MM.1S (cell line): ENCODE data around the gene NFAM1.
A peak's percentile ranks its signal among the peaks of the same experiment; 100 is the strongest.

Source experiments
- DNase-seq: peaks from one replicate; pipeline ENCODE4 v3.0.0-alpha.2; 2015
- H2AFZ ChIP-seq: fragments of 300-600 bp; sonication (generic); 2 replicates; pipeline ENCODE4 v1.6.0; 2016; ENCODE audit warnings: antibody characterized with exemption, low read length
- H3F3A ChIP-seq: fragments of 300-600 bp; sonication (generic); 2 replicates; pipeline ENCODE4 v1.6.1; 2016; ENCODE audit warnings: mild to moderate bottlenecking, antibody characterized with exemption, low read length, moderate library complexity, mixed read lengths; ENCODE audit not compliant: insufficient read depth
- H3K27ac ChIP-seq: fragments of 300-600 bp; sonication (generic); 2 replicates; pipeline ENCODE4 v1.5.1; 2016; ENCODE audit warnings: mild to moderate bottlenecking, low read length
- H3K27me3 ChIP-seq: fragments of 300-600 bp; sonication (generic); replicated peaks from 2 replicates; pipeline ENCODE4 v1.6.0; 2016; ENCODE audit warnings: low read length; ENCODE audit not compliant: insufficient read depth
- H3K36me3 ChIP-seq: fragments of 300-600 bp; sonication (generic); replicated peaks from 2 replicates; pipeline ENCODE4 v1.6.1; 2016; ENCODE audit warnings: mild to moderate bottlenecking, low read length, mixed read lengths; ENCODE audit not compliant: insufficient read depth
- H3K4me1 ChIP-seq: fragments of 300-600 bp; sonication (generic); 2 replicates; pipeline ENCODE4 v1.6.1; 2016; ENCODE audit warnings: low read length, mixed read lengths
- H3K4me2 ChIP-seq: fragments of 300-600 bp; sonication (generic); 2 replicates; pipeline ENCODE4 v1.6.0; 2016; ENCODE audit warnings: low read depth, low read length
- H3K4me3 ChIP-seq: fragments of 300-600 bp; sonication (generic); 2 replicates; pipeline ENCODE4 v1.5.1; 2016; ENCODE audit warnings: low read length, mixed read lengths
- H3K79me2 ChIP-seq: fragments of 300-600 bp; sonication (generic); 2 replicates; pipeline ENCODE4 v1.6.1; 2016; ENCODE audit warnings: mixed run types, low read length, mixed read lengths
- H3K9ac ChIP-seq: fragments of 300-600 bp; sonication (generic); 2 replicates; pipeline ENCODE4 v1.6.1; 2016; ENCODE audit warnings: low read length, mixed read lengths
- H3K9me2 ChIP-seq: fragments of 300-600 bp; sonication (generic); replicated peaks from 2 replicates; pipeline ENCODE4 v1.6.1; 2016; ENCODE audit warnings: mild to moderate bottlenecking, low read length, mixed read lengths; ENCODE audit not compliant: insufficient read depth
- H3K9me3 ChIP-seq: fragments of 300-600 bp; sonication (generic); replicated peaks from 2 replicates; pipeline ENCODE4 v1.6.1; 2016; ENCODE audit warnings: mild to moderate bottlenecking, low read length, mixed read lengths; ENCODE audit not compliant: insufficient read depth
- H4K20me1 ChIP-seq: fragments of 300-600 bp; sonication (generic); 2 replicates; pipeline ENCODE4 v1.6.1; 2016; ENCODE audit warnings: mild to moderate bottlenecking, low read length, moderate library complexity, mixed read lengths; ENCODE audit not compliant: insufficient read depth
- EZH2 ChIP-seq: fragments of 300-600 bp; sonication (generic); optimal IDR thresholded peaks from 2 replicates; pipeline ENCODE3; 2017; ENCODE audit warnings: low read depth, mild to moderate bottlenecking, antibody characterized with exemption, low read length, mixed read lengths
- EZH2phosphoT487 ChIP-seq: fragments of 300-600 bp; sonication (generic); IDR thresholded peaks from 2 replicates; pipeline ENCODE4 v1.6.1; 2018; ENCODE audit warnings: antibody characterized with exemption, low read length
- TF ChIP-seq, protein P1 (sequence below): fragments of 300-600 bp; sonication (generic); IDR thresholded peaks from 2 replicates; pipeline ENCODE4 v1.5.1; 2016; ENCODE audit warnings: antibody characterized with exemption, low read length, mixed read lengths

NFAM1 gene

GRCh38 chr22:42343531-42344081 is 88.6 kb downstream of the NFAM1 start:
- Histone ChIP-seq H3K27ac (no peak overlapping the region), H3K9me2 (no peaks in the 10 kb centered on the region), H3K36me3 (no peaks in the 10 kb centered on the region), H3K4me1 (no peaks in the 10 kb centered on the region), H4K20me1 (no peaks in the 10 kb centered on the region), H3K4me2 (no peak overlapping the region), H3F3A (no peaks in the 10 kb centered on the region), H3K4me3 (no peak overlapping the region), H3K79me2 (no peaks in the 10 kb centered on the region), H2AFZ (no peak overlapping the region), H3K27me3 (peaks cover 79% of the 10 kb centered on the region), H3K9ac (no peak overlapping the region), H3K9me3 (no peaks in the 10 kb centered on the region)
- TF ChIP-seq, protein P1, sequence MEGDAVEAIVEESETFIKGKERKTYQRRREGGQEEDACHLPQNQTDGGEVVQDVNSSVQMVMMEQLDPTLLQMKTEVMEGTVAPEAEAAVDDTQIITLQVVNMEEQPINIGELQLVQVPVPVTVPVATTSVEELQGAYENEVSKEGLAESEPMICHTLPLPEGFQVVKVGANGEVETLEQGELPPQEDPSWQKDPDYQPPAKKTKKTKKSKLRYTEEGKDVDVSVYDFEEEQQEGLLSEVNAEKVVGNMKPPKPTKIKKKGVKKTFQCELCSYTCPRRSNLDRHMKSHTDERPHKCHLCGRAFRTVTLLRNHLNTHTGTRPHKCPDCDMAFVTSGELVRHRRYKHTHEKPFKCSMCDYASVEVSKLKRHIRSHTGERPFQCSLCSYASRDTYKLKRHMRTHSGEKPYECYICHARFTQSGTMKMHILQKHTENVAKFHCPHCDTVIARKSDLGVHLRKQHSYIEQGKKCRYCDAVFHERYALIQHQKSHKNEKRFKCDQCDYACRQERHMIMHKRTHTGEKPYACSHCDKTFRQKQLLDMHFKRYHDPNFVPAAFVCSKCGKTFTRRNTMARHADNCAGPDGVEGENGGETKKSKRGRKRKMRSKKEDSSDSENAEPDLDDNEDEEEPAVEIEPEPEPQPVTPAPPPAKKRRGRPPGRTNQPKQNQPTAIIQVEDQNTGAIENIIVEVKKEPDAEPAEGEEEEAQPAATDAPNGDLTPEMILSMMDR: no peak
- TF ChIP-seq EZH2: no peak
- no peak for TF ChIP-seq EZH2phosphoT487
- no peak for DNase-seq

- H3K4me3 ChIP-seq: no peak overlapping the region
Observed at GRCh38 chr22:42343121-42343454, 89.1 kb downstream of the NFAM1 start.

GRCh38 chr22:42342426-42343120 is 89.6 kb downstream of the NFAM1 start:
- no peak for TF ChIP-seq EZH2
- no peak for TF ChIP-seq EZH2phosphoT487
- TF ChIP-seq, protein P1: no peak
- DNase-seq: no peak
- H3K27me3 ChIP-seq: peaks cover 79% of the 10 kb centered on the region
- no peak overlapping the region for H3K4me2 ChIP-seq
- no peak overlapping the region for H3K27ac ChIP-seq
- H3K79me2 ChIP-seq: no peaks in the 10 kb centered on the region
- no peak overlapping the region for H3K4me3 ChIP-seq
- no peaks in the 10 kb centered on the region for H3K4me1 ChIP-seq
- H3K36me3 ChIP-seq: no peaks in the 10 kb centered on the region
- H4K20me1 ChIP-seq: no peaks in the 10 kb centered on the region
- no peaks in the 10 kb centered on the region for H3K9me3 ChIP-seq
- H3K9me2 ChIP-seq: no peaks in the 10 kb centered on the region
- no peaks in the 10 kb centered on the region for H3F3A ChIP-seq
- H3K9ac ChIP-seq: no peak overlapping the region
- no peak overlapping the region for H2AFZ ChIP-seq

More at GRCh38 chr22:42343121-42343454, 89.1 kb downstream of the NFAM1 start:
- no peak for DNase-seq
- no peaks in the 10 kb centered on the region for H3K9me2 ChIP-seq
- TF ChIP-seq EZH2 (peak; percentile 73), EZH2phosphoT487 (no peak)
- H2AFZ ChIP-seq: no peak overlapping the region
- H3K9me3 ChIP-seq: no peaks in the 10 kb centered on the region
- no peaks in the 10 kb centered on the region for H3K79me2 ChIP-seq
- H3K9ac ChIP-seq: no peak overlapping the region
- H3K27ac ChIP-seq: no peak overlapping the region
- H3F3A ChIP-seq: no peaks in the 10 kb centered on the region
- H3K4me2 ChIP-seq: no peak overlapping the region
- H3K4me1 ChIP-seq: no peaks in the 10 kb centered on the region
- no peaks in the 10 kb centered on the region for H3K36me3 ChIP-seq
- H4K20me1 ChIP-seq: no peaks in the 10 kb centered on the region
- H3K27me3 ChIP-seq: peaks cover 79% of the 10 kb centered on the region

GRCh38 chr22:42341779-42342178 is 90.4 kb downstream of the NFAM1 start:
- DNase-seq: no peak

More at GRCh38 chr22:42341779-42342178, 90.4 kb downstream of the NFAM1 start:
- H3K9me2 ChIP-seq: no peaks in the 10 kb centered on the region
- H3K36me3 ChIP-seq: no peaks in the 10 kb centered on the region
- H2AFZ ChIP-seq: no peak overlapping the region
- H3K4me1 ChIP-seq: no peaks in the 10 kb centered on the region
- no peak overlapping the region for H3K27ac ChIP-seq
- no peaks in the 10 kb centered on the region for H4K20me1 ChIP-seq
- no peaks in the 10 kb centered on the region for H3F3A ChIP-seq
- H3K4me2 ChIP-seq: no peak overlapping the region
- H3K4me3 ChIP-seq: no peak overlapping the region
- H3K27me3 ChIP-seq: peaks cover 78% of the 10 kb centered on the region
- no peak overlapping the region for H3K9ac ChIP-seq
- TF ChIP-seq EZH2: no peak
- TF ChIP-seq EZH2phosphoT487: no peak
- TF ChIP-seq, protein P1: no peak
- H3K79me2 ChIP-seq: no peaks in the 10 kb centered on the region
- no peaks in the 10 kb centered on the region for H3K9me3 ChIP-seq
